ENCODE data around the gene AGAP1. TPM values are rescaled to one million over a fixed set of nuclear protein-coding genes. Genes with fewer than 3 reads are reported as not detected.

AGAP1 gene
- total RNA-seq, 1 donor from 2014 or later, result 39.4 TPM

GRCh38 chr2:235955664-235956063, 461.8 kb downstream of the AGAP1 start:
- no peaks in the 10 kb centered on the region for H3K9me3 ChIP-seq (ENCODE audit: insufficient read depth, low read depth, low read length)
- no peaks in the 10 kb centered on the region for H4K20me1 ChIP-seq (ENCODE audit: insufficient read depth, low read length)
- H3K9me3 Mint-ChIP-seq (ENCODE audit: unreplicated experiment), result no peaks in the 10 kb centered on the region
- no peak overlapping the region for H3K27ac ChIP-seq (ENCODE audit: low read depth, low read length)
- H3K4me1 ChIP-seq (ENCODE audit: insufficient read depth, low read length), result peaks cover 4% of the 10 kb centered on the region
- no peak overlapping the region for H3K4me2 ChIP-seq (ENCODE audit: low read length)
- no peak for FAIRE-seq
- H3K4me3 ChIP-seq (ENCODE audit: insufficient read depth, low read depth, low read length), result no peak overlapping the region
- H3K27me3 ChIP-seq (ENCODE audit: insufficient read depth, low read length), result no peaks in the 10 kb centered on the region
- H3K27me3 Mint-ChIP-seq (ENCODE audit: low read depth, unreplicated experiment), result no peaks in the 10 kb centered on the region
- H3K36me3 ChIP-seq (ENCODE audit: insufficient read depth, low read length), result no peaks in the 10 kb centered on the region
- H2AFZ ChIP-seq (ENCODE audit: low read depth, low read length), result no peak overlapping the region
- no peak overlapping the region for H3K4me3 Mint-ChIP-seq (ENCODE audit: unreplicated experiment)
- no peak overlapping the region for H3K9ac ChIP-seq (ENCODE audit: low read length)
- peaks cover 7% of the 10 kb centered on the region for H3K4me1 Mint-ChIP-seq (ENCODE audit: low read depth, unreplicated experiment)
- no peaks in the 10 kb centered on the region for H3K79me2 ChIP-seq (ENCODE audit: insufficient read depth, low read length)
- TF ChIP-seq EZH2 (IDR thresholded peaks at IDR 0.05; ENCODE audit: insufficient read depth, low read length) (no peak), CTCF (IDR thresholded peaks at IDR 0.05; ENCODE audit: insufficient read depth, low read depth, low read length) (no peak)
- no peak for DNase-seq (ENCODE audit: low read depth)
- H3K27ac Mint-ChIP-seq (ENCODE audit: unreplicated experiment), result no peak overlapping the region
- peaks cover 7% of the 10 kb centered on the region for H3K36me3 Mint-ChIP-seq (ENCODE audit: low read depth, unreplicated experiment)

GRCh38 chr2:235956281-235956970, 462.6 kb downstream of the AGAP1 start:
- FAIRE-seq, result no peak
- Histone ChIP-seq H3K36me3 (ENCODE audit: insufficient read depth, low read length) (no peaks in the 10 kb centered on the region), H3K27me3 (ENCODE audit: insufficient read depth, low read length) (no peaks in the 10 kb centered on the region), H3K4me2 (ENCODE audit: low read length) (no peak overlapping the region), H3K4me1 (ENCODE audit: insufficient read depth, low read length) (peaks cover 4% of the 10 kb centered on the region), H3K9me3 (ENCODE audit: insufficient read depth, low read depth, low read length) (no peaks in the 10 kb centered on the region), H2AFZ (ENCODE audit: low read depth, low read length) (no peak overlapping the region), H3K4me3 (ENCODE audit: insufficient read depth, low read depth, low read length) (no peak overlapping the region), H3K27ac (ENCODE audit: low read depth, low read length) (no peak overlapping the region), H3K9ac (ENCODE audit: low read length) (no peak overlapping the region), H3K79me2 (ENCODE audit: insufficient read depth, low read length) (no peaks in the 10 kb centered on the region), H4K20me1 (ENCODE audit: insufficient read depth, low read length) (no peaks in the 10 kb centered on the region)
- H3K36me3 Mint-ChIP-seq (ENCODE audit: low read depth, unreplicated experiment), result peaks cover 7% of the 10 kb centered on the region
- no peaks in the 10 kb centered on the region for H3K27me3 Mint-ChIP-seq (ENCODE audit: low read depth, unreplicated experiment)
- H3K9me3 Mint-ChIP-seq (ENCODE audit: unreplicated experiment), result no peaks in the 10 kb centered on the region
- no peak overlapping the region for H3K27ac Mint-ChIP-seq (ENCODE audit: unreplicated experiment)
- DNase-seq (ENCODE audit: low read depth), result no peak
- TF ChIP-seq CTCF (IDR thresholded peaks at IDR 0.05; ENCODE audit: insufficient read depth, low read depth, low read length) (no peak), EZH2 (IDR thresholded peaks at IDR 0.05; ENCODE audit: insufficient read depth, low read length) (no peak)
- H3K4me1 Mint-ChIP-seq (ENCODE audit: low read depth, unreplicated experiment), result peaks cover 6% of the 10 kb centered on the region
- H3K4me3 Mint-ChIP-seq (ENCODE audit: unreplicated experiment), result no peak overlapping the region

- Mint-ChIP-seq H3K9me3 (ENCODE audit: unreplicated experiment) (no peaks in the 10 kb centered on the region), H3K4me1 (ENCODE audit: low read depth, unreplicated experiment) (no peaks in the 10 kb centered on the region), H3K27ac (ENCODE audit: unreplicated experiment) (no peak overlapping the region), H3K27me3 (ENCODE audit: low read depth, unreplicated experiment) (no peaks in the 10 kb centered on the region), H3K36me3 (ENCODE audit: low read depth, unreplicated experiment) (peaks cover 10% of the 10 kb centered on the region), H3K4me3 (ENCODE audit: unreplicated experiment) (no peak overlapping the region)
- DNase-seq (ENCODE audit: low read depth) (no peak), FAIRE-seq (no peak)
- Histone ChIP-seq H3K9me3 (ENCODE audit: insufficient read depth, low read depth, low read length) (no peaks in the 10 kb centered on the region), H4K20me1 (ENCODE audit: insufficient read depth, low read length) (no peaks in the 10 kb centered on the region), H3K79me2 (ENCODE audit: insufficient read depth, low read length) (no peaks in the 10 kb centered on the region), H3K4me2 (ENCODE audit: low read length) (no peak overlapping the region), H3K27me3 (ENCODE audit: insufficient read depth, low read length) (no peaks in the 10 kb centered on the region), H2AFZ (ENCODE audit: low read depth, low read length) (no peak overlapping the region), H3K36me3 (ENCODE audit: insufficient read depth, low read length) (no peaks in the 10 kb centered on the region), H3K4me3 (ENCODE audit: insufficient read depth, low read depth, low read length) (no peak overlapping the region), H3K27ac (ENCODE audit: low read depth, low read length) (no peak overlapping the region), H3K4me1 (ENCODE audit: insufficient read depth, low read length) (no peaks in the 10 kb centered on the region), H3K9ac (ENCODE audit: low read length) (no peak overlapping the region)
- no peak for TF ChIP-seq EZH2 (IDR thresholded peaks at IDR 0.05; ENCODE audit: insufficient read depth, low read length)
- no peak for TF ChIP-seq CTCF (IDR thresholded peaks at IDR 0.05; ENCODE audit: insufficient read depth, low read depth, low read length)
Measured at GRCh38 chr2:235957251-235957650, 463.4 kb downstream of the AGAP1 start.
